Activated CD8-positive, alpha-beta T cell treated with anti-CD3 and anti-CD28 coated beads for 36 hours (primary cell): Measurements from ENCODE around the gene KIRREL3. TPM values are rescaled to one million over a fixed set of nuclear protein-coding genes. Genes with fewer than 3 reads are reported as not detected.

ENCODE experiments used
- ATAC-seq: fragments of 200-7000 bp; cut with Tn5 transposase; one replicate; pipeline ENCODE4 v1.10.0; 2021; ENCODE audit warnings: mild to moderate bottlenecking, moderate library complexity
- CTCF ChIA-PET: fragments of 350-600 bp; sonication (Branson Sonifier 250); formaldehyde crosslinking; loops from one replicate; lab custom pipeline; 2021; ENCODE audit warnings: antibody characterized with exemption; lab: Charles Lee
- POLR2A ChIA-PET: fragments of 350-600 bp; sonication (Branson Sonifier 250); formaldehyde crosslinking; loops from one replicate; lab custom pipeline; 2021; ENCODE audit warnings: antibody characterized with exemption; lab: Charles Lee
- DNase-seq: peaks from one replicate; pipeline ENCODE4 v3.0.0-alpha.2; 2020
- H3K27ac Mint-ChIP-seq: one replicate; pipeline ENCODE4 v1.8.0; 2021; ENCODE audit warnings: mild to moderate bottlenecking, mixed read lengths
- H3K27me3 Mint-ChIP-seq: one replicate; pipeline ENCODE4 v1.8.0; 2021; ENCODE audit warnings: mixed read lengths
- H3K36me3 Mint-ChIP-seq: one replicate; pipeline ENCODE4 v1.8.0; 2021; ENCODE audit warnings: low read depth, mixed read lengths
- H3K4me1 Mint-ChIP-seq: one replicate; pipeline ENCODE4 v1.8.0; 2021; ENCODE audit warnings: low read depth, mixed read lengths
- H3K4me3 Mint-ChIP-seq: one replicate; pipeline ENCODE4 v1.8.0; 2021; ENCODE audit warnings: mild to moderate bottlenecking, moderate library complexity, mixed read lengths
- H3K9me3 Mint-ChIP-seq: one replicate; pipeline ENCODE4 v1.8.0; 2021; ENCODE audit warnings: mixed read lengths
- intact Hi-C: fragments of 100-400 bp; cut with micrococcal nuclease; formaldehyde crosslinking; loops from one replicate; pipeline ENCODE4 v1.10.0; 2022
- total RNA-seq, 2 experiments: library from RNA; stranded (reverse); gene quantifications; one replicate each; pipeline ENCODE4 v1.2.3, GENCODE V29; 2021
- TF ChIP-seq, protein P1 (sequence below): fragments of 200-600 bp; IDR thresholded peaks from one replicate; pipeline ENCODE4 v1.8.0; 2022; ENCODE audit warnings: antibody characterized with exemption, mild to moderate bottlenecking

KIRREL3 gene
- total RNA-seq, 2 experiments from 2014 or later: not detected

DNA sequence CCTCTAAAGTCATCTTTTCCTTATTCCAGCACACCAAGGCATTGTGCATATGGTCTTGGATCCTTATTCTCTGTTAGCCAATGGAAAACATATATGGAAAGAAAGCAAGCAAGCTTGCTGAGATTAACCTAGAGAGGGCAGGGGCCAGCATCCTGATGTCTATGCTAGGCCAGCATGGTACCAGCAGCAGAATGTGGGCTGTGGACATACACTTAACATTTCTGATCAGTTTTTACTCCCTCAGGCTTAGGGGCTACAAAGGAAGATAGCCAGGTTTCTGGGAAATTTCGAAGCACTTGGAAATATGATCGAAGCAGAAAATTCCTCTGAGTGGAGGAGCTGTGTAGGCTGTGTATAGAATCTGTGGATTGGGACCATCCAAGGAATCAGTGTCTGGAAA is 578.1 kb downstream of the KIRREL3 start:
- Mint-ChIP-seq H3K4me3 (no peak overlapping the region), H3K4me1 (peaks cover 8% of the 10 kb centered on the region), H3K36me3 (no peaks in the 10 kb centered on the region), H3K27ac (no peak overlapping the region), H3K9me3 (no peaks in the 10 kb centered on the region), H3K27me3 (peaks cover 4% of the 10 kb centered on the region)
- CTCF ChIA-PET: interaction anchor here (1.4 to 1.8 kb wide), 2 partner anchors 19 kb away, joined by 3 to 4 read pairs; no protein-coding TSS in a partner anchor
- TF ChIP-seq, protein P1, sequence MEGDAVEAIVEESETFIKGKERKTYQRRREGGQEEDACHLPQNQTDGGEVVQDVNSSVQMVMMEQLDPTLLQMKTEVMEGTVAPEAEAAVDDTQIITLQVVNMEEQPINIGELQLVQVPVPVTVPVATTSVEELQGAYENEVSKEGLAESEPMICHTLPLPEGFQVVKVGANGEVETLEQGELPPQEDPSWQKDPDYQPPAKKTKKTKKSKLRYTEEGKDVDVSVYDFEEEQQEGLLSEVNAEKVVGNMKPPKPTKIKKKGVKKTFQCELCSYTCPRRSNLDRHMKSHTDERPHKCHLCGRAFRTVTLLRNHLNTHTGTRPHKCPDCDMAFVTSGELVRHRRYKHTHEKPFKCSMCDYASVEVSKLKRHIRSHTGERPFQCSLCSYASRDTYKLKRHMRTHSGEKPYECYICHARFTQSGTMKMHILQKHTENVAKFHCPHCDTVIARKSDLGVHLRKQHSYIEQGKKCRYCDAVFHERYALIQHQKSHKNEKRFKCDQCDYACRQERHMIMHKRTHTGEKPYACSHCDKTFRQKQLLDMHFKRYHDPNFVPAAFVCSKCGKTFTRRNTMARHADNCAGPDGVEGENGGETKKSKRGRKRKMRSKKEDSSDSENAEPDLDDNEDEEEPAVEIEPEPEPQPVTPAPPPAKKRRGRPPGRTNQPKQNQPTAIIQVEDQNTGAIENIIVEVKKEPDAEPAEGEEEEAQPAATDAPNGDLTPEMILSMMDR: no peak
- POLR2A ChIA-PET: no interaction called here
- intact Hi-C loops: no loop called here
- DNase-seq (no peak), ATAC-seq (no peak)

DNA sequence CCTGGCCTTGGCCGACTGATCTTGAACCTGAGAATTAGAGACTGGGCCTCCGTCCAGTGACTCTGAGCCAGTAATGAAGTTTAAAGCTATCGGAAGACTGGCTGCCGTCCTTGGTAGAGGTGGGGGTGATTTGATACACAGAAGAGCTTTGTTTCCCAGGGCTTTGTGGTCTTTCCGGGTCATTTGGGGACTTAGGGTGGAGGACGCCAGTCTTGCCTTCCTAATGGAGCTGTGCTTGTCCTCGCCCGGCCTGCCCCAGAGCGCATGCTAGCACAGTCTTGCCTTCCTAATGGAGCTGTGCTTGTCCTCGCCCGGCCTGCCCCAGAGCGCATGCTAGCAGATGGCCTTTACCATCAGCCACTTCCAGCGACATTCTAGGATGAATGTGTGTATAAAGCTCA is 579.3 kb downstream of the KIRREL3 start:
- no peaks in the 10 kb centered on the region for H3K9me3 Mint-ChIP-seq
- intact Hi-C loops: no loop called here
- TF ChIP-seq, protein P1: no peak
- ATAC-seq: no peak
- no peak for DNase-seq
- H3K27me3 Mint-ChIP-seq: peaks cover 4% of the 10 kb centered on the region
- CTCF ChIA-PET: interaction anchor here (1.8 to 4.2 kb wide), 2 partner anchors 20 to 59 kb away, joined by 4 to 21 read pairs; no protein-coding TSS in a partner anchor
- POLR2A ChIA-PET: interaction anchor here (1.1 to 1.3 kb wide), 2 partner anchors 18 to 65 kb away, joined by 3 read pairs; partner anchors contain the start of gene ST3GAL4
- no peak overlapping the region for H3K4me3 Mint-ChIP-seq
- H3K36me3 Mint-ChIP-seq: no peaks in the 10 kb centered on the region
- peaks cover 12% of the 10 kb centered on the region for H3K4me1 Mint-ChIP-seq
- H3K27ac Mint-ChIP-seq: no peak overlapping the region

DNA sequence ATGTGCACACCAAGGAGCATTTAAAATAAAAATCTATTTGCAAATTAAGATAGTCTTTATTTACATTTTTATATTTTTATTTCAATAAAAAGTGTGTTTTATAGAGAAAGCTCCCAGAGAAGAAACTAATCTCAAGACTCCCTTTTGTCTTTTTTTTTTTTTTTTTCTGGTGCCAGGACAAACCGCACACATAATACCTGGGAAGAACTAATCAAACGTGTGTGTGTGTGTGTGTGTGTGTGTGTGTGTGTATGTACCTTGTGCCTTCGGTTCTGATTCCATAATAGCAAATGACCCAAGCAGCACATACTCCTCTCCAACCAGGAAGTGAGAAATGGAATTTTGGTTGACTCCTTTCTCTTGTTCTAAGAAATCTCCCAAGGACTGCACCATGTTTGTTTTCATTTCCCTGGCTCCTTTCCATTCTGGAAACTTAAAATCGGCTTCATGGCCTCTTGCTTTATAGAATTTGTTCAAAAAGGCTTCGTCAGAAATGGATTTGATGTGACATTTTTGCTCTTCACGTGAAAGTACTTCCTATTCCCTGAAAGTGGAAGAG is 579.8 kb downstream of the KIRREL3 start:
- Mint-ChIP-seq H3K27ac (no peak overlapping the region), H3K27me3 (peaks cover 4% of the 10 kb centered on the region), H3K9me3 (no peaks in the 10 kb centered on the region), H3K4me3 (no peak overlapping the region), H3K4me1 (peaks cover 17% of the 10 kb centered on the region), H3K36me3 (peaks cover 4% of the 10 kb centered on the region)
- ChIA-PET POLR2A (interaction anchor here (1.1 to 1.3 kb wide), 2 partner anchors 17 to 65 kb away, joined by 3 read pairs; partner anchors contain the start of gene ST3GAL4), CTCF (interaction anchor here (1.8 to 5.4 kb wide), 3 partner anchors 21 to 110 kb away, joined by 4 to 27 read pairs (median 21); no protein-coding TSS in a partner anchor)
- DNase-seq (no peak), ATAC-seq (no peak)
- TF ChIP-seq, protein P1: no peak
- intact Hi-C loops: no loop called here

DNA sequence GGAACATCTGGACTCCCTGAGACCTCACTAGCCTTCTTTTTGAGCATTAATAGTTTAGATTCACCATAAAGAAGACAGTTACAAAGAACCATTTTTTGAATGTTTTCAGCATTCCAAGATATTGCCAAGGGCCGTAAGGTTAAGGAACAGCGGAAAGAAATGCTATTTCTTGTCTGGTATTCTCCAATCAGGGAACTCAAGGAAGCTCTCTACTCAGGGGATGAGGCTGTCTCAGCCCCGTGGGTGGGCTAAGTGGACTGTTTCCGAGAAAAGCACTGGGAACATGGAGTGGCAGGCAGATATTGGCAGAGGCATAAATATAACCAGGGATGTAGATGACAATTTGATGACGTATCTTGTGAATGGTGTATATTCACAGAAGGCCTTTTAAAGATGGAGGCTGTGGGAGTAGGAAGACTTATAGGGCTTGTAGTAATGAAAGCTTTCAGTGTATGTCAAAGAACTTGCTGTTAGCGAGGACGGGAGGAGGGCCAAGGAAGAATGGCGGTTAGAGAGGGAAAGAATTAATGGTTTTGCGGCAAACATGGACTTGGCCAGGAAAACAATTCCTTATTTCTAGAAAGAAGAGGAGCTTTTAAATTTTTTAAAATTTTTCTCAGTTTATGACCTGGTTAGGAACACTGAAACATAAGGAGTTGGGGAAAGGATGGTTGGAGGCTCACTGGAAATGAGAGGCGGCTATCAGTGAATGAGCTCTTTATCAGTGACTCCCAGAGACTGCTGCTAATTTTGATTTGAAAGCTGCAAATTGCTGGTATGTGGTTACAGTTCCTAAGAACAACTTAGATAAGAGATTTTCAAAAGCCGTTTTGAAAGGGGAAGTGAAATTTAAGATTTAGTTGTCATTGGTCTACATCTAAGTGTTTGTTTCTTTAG is 580.5 kb downstream of the KIRREL3 start:
- CTCF ChIA-PET: interaction anchor here (1.8 to 5.4 kb wide), 3 partner anchors 21 to 110 kb away, joined by 4 to 27 read pairs (median 21); no protein-coding TSS in a partner anchor
- POLR2A ChIA-PET: no interaction called here
- ATAC-seq (no peak), DNase-seq (no peak)
- Mint-ChIP-seq H3K27me3 (peaks cover 4% of the 10 kb centered on the region), H3K36me3 (peaks cover 5% of the 10 kb centered on the region), H3K4me3 (no peak overlapping the region), H3K9me3 (no peaks in the 10 kb centered on the region), H3K4me1 (peaks cover 19% of the 10 kb centered on the region), H3K27ac (no peak overlapping the region)
- TF ChIP-seq, protein P1: no peak
- intact Hi-C loops: loop anchor here (10.0 kb wide), 1 partner anchor 105 kb away; no protein-coding TSS in a partner anchor
